Liver (tissue), 3 donors: ENCODE measurements around the gene EIF4G1.

ENCODE experiments used
- EGR1 ChIP-seq, 2 donors: IDR thresholded peaks; 2 replicates each; pipeline ENCODE4 v1.6.1; 2016 to 2018; ENCODE audit warnings: antibody characterized with exemption in 2 of 2, low read depth in 2 of 2
- FOXA1 ChIP-seq: IDR thresholded peaks from 2 replicates; pipeline ENCODE4 v1.6.1; 2016; ENCODE audit warnings: antibody characterized with exemption
- GABPA ChIP-seq, 2 donors: IDR thresholded peaks in 1 of 2; conservative IDR thresholded peaks in 1 of 2; 2 replicates each; pipeline ENCODE4 v1.6.1; 2016; ENCODE audit warnings: antibody characterized with exemption in 2 of 2, mild to moderate bottlenecking in 1 of 2, moderate library complexity in 1 of 2
- JUND ChIP-seq, 2 donors: IDR thresholded peaks; 2 replicates each; pipeline ENCODE4 v1.6.1; 2016; ENCODE audit warnings: antibody characterized with exemption in 2 of 2
- RAD21 ChIP-seq, 2 donors: IDR thresholded peaks; 2 replicates each; pipeline ENCODE4 v1.6.1; 2016; ENCODE audit warnings: antibody characterized with exemption in 2 of 2, mild to moderate bottlenecking in 2 of 2
- RXRA ChIP-seq, 2 donors: IDR thresholded peaks; 2 replicates each; pipeline ENCODE4 v1.6.1; 2017 to 2018; ENCODE audit warnings: antibody characterized with exemption in 2 of 2, mild to moderate bottlenecking in 1 of 2
- SP1 ChIP-seq: IDR thresholded peaks from 2 replicates; pipeline ENCODE4 v1.6.1; 2018; ENCODE audit warnings: antibody characterized with exemption, mild to moderate bottlenecking
- TAF1 ChIP-seq: conservative IDR thresholded peaks from 2 replicates; pipeline ENCODE4 v1.6.1; 2016; ENCODE audit warnings: antibody characterized with exemption, mild to moderate bottlenecking
- YY1 ChIP-seq: IDR thresholded peaks from 2 replicates; pipeline ENCODE4 v1.6.1; 2016; ENCODE audit warnings: antibody characterized with exemption, mild to moderate bottlenecking
- TF ChIP-seq, protein P1 (sequence below): fragments of 150-350 bp; IDR thresholded peaks from 2 replicates; pipeline ENCODE4 v1.5.1; 2017; ENCODE audit warnings: improper control_type of control experiment, low read depth, low read length; ENCODE audit not compliant: missing input control
- TF ChIP-seq, protein P2 (sequence below): IDR thresholded peaks from 2 replicates; pipeline ENCODE4 v1.6.1; 2016; ENCODE audit warnings: antibody characterized with exemption, mild to moderate bottlenecking
- donor health status: healthy.
- donor health status: healthy.

DNA sequence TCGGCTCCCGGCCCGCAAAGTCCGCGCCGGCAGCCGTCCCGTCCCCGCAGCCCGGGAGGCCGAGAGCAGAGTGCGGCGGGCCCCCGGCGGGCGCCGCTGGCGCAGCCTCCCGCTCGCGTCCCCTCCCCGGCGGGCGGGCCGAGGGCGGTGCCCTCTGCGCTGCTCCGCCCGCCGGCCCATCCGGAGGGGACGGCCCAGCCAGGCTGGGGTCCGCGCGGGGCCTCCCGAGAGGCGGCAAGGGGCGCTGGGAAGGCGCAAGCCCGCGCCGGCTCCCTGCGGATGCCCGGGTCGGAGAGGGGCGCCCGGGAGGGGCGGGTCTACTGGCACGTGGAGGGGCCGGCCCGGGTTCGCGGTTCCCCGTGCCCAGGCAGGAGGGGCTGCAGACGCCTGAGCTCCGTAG is 47.1 kb downstream of the EIF4G1 start, which contains the start of the genes CLCN2 and POLR2H:
- TF ChIP-seq JUND (IDR thresholded peaks at IDR 0.05) (no peak), SP1 (no peak), TAF1 (no peak), RAD21 (IDR thresholded peaks at IDR 0.05) (no peak), GABPA (IDR thresholded peaks at IDR 0.05 in 1 of 2, conservative IDR thresholded peaks at IDR 0.05 in 1 of 2) (no peak), YY1 (no peak), RXRA (IDR thresholded peaks at IDR 0.05) (no peak), EGR1 (IDR thresholded peaks at IDR 0.05; ENCODE audit: low read depth in 2 of 2) (no peak), FOXA1 (no peak)
- TF ChIP-seq, protein P1, sequence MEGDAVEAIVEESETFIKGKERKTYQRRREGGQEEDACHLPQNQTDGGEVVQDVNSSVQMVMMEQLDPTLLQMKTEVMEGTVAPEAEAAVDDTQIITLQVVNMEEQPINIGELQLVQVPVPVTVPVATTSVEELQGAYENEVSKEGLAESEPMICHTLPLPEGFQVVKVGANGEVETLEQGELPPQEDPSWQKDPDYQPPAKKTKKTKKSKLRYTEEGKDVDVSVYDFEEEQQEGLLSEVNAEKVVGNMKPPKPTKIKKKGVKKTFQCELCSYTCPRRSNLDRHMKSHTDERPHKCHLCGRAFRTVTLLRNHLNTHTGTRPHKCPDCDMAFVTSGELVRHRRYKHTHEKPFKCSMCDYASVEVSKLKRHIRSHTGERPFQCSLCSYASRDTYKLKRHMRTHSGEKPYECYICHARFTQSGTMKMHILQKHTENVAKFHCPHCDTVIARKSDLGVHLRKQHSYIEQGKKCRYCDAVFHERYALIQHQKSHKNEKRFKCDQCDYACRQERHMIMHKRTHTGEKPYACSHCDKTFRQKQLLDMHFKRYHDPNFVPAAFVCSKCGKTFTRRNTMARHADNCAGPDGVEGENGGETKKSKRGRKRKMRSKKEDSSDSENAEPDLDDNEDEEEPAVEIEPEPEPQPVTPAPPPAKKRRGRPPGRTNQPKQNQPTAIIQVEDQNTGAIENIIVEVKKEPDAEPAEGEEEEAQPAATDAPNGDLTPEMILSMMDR = no peak
- TF ChIP-seq, protein P2, sequence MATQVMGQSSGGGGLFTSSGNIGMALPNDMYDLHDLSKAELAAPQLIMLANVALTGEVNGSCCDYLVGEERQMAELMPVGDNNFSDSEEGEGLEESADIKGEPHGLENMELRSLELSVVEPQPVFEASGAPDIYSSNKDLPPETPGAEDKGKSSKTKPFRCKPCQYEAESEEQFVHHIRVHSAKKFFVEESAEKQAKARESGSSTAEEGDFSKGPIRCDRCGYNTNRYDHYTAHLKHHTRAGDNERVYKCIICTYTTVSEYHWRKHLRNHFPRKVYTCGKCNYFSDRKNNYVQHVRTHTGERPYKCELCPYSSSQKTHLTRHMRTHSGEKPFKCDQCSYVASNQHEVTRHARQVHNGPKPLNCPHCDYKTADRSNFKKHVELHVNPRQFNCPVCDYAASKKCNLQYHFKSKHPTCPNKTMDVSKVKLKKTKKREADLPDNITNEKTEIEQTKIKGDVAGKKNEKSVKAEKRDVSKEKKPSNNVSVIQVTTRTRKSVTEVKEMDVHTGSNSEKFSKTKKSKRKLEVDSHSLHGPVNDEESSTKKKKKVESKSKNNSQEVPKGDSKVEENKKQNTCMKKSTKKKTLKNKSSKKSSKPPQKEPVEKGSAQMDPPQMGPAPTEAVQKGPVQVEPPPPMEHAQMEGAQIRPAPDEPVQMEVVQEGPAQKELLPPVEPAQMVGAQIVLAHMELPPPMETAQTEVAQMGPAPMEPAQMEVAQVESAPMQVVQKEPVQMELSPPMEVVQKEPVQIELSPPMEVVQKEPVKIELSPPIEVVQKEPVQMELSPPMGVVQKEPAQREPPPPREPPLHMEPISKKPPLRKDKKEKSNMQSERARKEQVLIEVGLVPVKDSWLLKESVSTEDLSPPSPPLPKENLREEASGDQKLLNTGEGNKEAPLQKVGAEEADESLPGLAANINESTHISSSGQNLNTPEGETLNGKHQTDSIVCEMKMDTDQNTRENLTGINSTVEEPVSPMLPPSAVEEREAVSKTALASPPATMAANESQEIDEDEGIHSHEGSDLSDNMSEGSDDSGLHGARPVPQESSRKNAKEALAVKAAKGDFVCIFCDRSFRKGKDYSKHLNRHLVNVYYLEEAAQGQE = no peak
